Psoas muscle (tissue), 8 donors: ENCODE data around the gene ARHGAP12. TPM values are rescaled to one million over a fixed set of nuclear protein-coding genes. Genes with fewer than 3 reads are reported as not detected.

Experiments used
- ATAC-seq, 4 donors: fragments of 200-7000 bp; cut with Tn5 transposase; one replicate each; pipeline ENCODE4 v1.9.1; 2020; ENCODE audit warnings: moderate library complexity in 3 of 4, mild to moderate bottlenecking in 2 of 4
- DNase-seq, 2 donors: peaks; one replicate each; pipeline ENCODE4 v3.0.0-alpha.2; 2020
- H3K27ac ChIP-seq: fragments of 200-600 bp; one replicate; pipeline ENCODE4 v1.8.0; 2022
- H3K27me3 ChIP-seq, 3 donors: fragments of 200-600 bp in 1 of 3; one replicate each; pipeline versions ENCODE4 v1.6.1 to v1.8.0; 2013 to 2022; ENCODE audit warnings: low read length in 2 of 3, mild to moderate bottlenecking in 2 of 3, moderate library complexity in 1 of 3; ENCODE audit not compliant: insufficient read depth in 3 of 3
- H3K36me3 ChIP-seq, 2 donors: fragments of 200-600 bp in 1 of 2; one replicate each; pipeline versions ENCODE4 v1.6.1 to v1.8.0; 2013 to 2022; ENCODE audit warnings: low read depth in 1 of 2, mild to moderate bottlenecking in 1 of 2, moderate library complexity in 1 of 2; ENCODE audit not compliant: insufficient read depth in 1 of 2
- H3K4me1 ChIP-seq: fragments of 200-600 bp; one replicate; pipeline ENCODE4 v1.8.0; 2022
- H3K4me3 ChIP-seq: fragments of 200-600 bp; one replicate; pipeline ENCODE4 v1.8.0; 2022; ENCODE audit warnings: mild to moderate bottlenecking
- H3K9me3 ChIP-seq: fragments of 200-600 bp; one replicate; pipeline ENCODE4 v1.8.0; 2022
- CTCF ChIP-seq: fragments of 200-600 bp; IDR thresholded peaks from one replicate; pipeline ENCODE4 v1.8.0; 2022; ENCODE audit warnings: antibody characterized with exemption
- WGBS, 3 donors: extraction: QIAGEN DNeasy Blood & Tissue Kit; methylation state at CpG; one replicate each; pipeline versions ENCODE4 v1.1.6 to v1.1.7; 2013; 5-methylcytosine and 5-hydroxymethylcytosine counted together
- intact Hi-C, 2 donors: fragments of 100-400 bp; cut with DNase I; formaldehyde crosslinking; loops; one replicate each; pipeline versions ENCODE4 v1.11.0 to v1.14.2; 2022
- polyA plus RNA-seq, 3 donors: library from polyadenylated mRNA; stranded (reverse); fragments of 200-250 nt; gene quantifications; one replicate each; pipeline ENCODE4 v1.2.3, GENCODE V29; 2013
- total RNA-seq, 4 donors: library from RNA; stranded (reverse); fragmentation: NEBNext Ultra II Directional in 2 of 4; extraction: Animal tissue kit (Norgen Biotek cat#: 25700) in 2 of 4; gene quantifications; one replicate each; pipeline versions ENCODE4 v1.2.1 to v1.2.4, GENCODE V29; 2021 to 2023
- donor health status: healthy with polysubstance abuse.
- donor health status: DM: no; HTN: no; CAD: no; lungs with moderate emphysema.
- donor health status: Bipolar disorder and iron deficiency.
- donor health status: healthy.
- donor health status: DM: yes; HTN: yes; CAD: no.
- donor health status: DM: no; HTN: no; CAD: no.
- donor health status: DM: no; HTN: no; CAD: no.
- donor health status: DM: yes; HTN: yes; CAD: no.

Gene ARHGAP12
- total and polyA plus RNA-seq, 7 donors, result 8.2 to 18.2 (median 11.8) TPM

- DNase-seq (no peak), ATAC-seq (no peak)
- no peaks in the 10 kb centered on the region for H3K27me3 ChIP-seq
- H3K9me3 ChIP-seq, result no peaks in the 10 kb centered on the region
- no peak for TF ChIP-seq CTCF
- WGBS, 3 donors, result 10 to 28% (median 16%) methylated on average over 2 of the region's 2 CpGs
- no peak overlapping the region for H3K4me3 ChIP-seq
- H3K27ac ChIP-seq, result no peak overlapping the region
- no peaks in the 10 kb centered on the region for H3K36me3 ChIP-seq
- no peaks in the 10 kb centered on the region for H3K4me1 ChIP-seq
- intact Hi-C loops, result no loop called here
Observed at GRCh38 chr10:31952066-31952465, 23.4 kb upstream of the ARHGAP12 start.

- no peak for ATAC-seq
- Histone ChIP-seq H3K9me3 (no peaks in the 10 kb centered on the region), H3K27ac (no peak overlapping the region), H3K27me3 (no peaks in the 10 kb centered on the region), H3K36me3 (no peaks in the 10 kb centered on the region), H3K4me3 (no peak overlapping the region), H3K4me1 (no peaks in the 10 kb centered on the region)
- no peak for TF ChIP-seq CTCF
- intact Hi-C loops, result loop anchor here in 1 of 2 donors (5.0 kb wide), 1 partner anchor 87 kb away; no protein-coding TSS in a partner anchor
- WGBS, 3 donors, result 90 to 95% (median 92%) methylated on average over 3 of the region's 3 CpGs
- no peak for DNase-seq
Observed at GRCh38 chr10:31949266-31949665, 20.6 kb upstream of the ARHGAP12 start.

GRCh38 chr10:31948021-31948420, 19.4 kb upstream of the ARHGAP12 start:
- no peak overlapping the region for H3K27ac ChIP-seq
- H3K27me3 ChIP-seq, result no peaks in the 10 kb centered on the region
- no peaks in the 10 kb centered on the region for H3K4me1 ChIP-seq
- H3K4me3 ChIP-seq, result peak overlapping the region; percentile 27
- TF ChIP-seq CTCF, result no peak
- ATAC-seq (no peak), DNase-seq (no peak)
- 68 to 84% (median 75%) methylated on average over 7 of the region's 7 CpGs for WGBS, 3 donors
- H3K9me3 ChIP-seq, result no peaks in the 10 kb centered on the region
- H3K36me3 ChIP-seq, result no peaks in the 10 kb centered on the region
- intact Hi-C loops, result loop anchor here in 1 of 2 donors (5.0 kb wide), 1 partner anchor 86 kb away; no protein-coding TSS in a partner anchor

GRCh38 chr10:31947144-31947926, 18.7 kb upstream of the ARHGAP12 start:
- H3K4me3 ChIP-seq, result peak overlapping the region; percentile 27

More at GRCh38 chr10:31947144-31947926, 18.7 kb upstream of the ARHGAP12 start:
- no peaks in the 10 kb centered on the region for H3K36me3 ChIP-seq
- intact Hi-C loops, result loop anchor here in 1 of 2 donors (5.0 kb wide), 1 partner anchor 85 kb away; no protein-coding TSS in a partner anchor
- peak; percentile 47 to 84 (median 68) for ATAC-seq
- TF ChIP-seq CTCF, result peak; percentile 39
- H3K9me3 ChIP-seq, result no peaks in the 10 kb centered on the region
- H3K4me1 ChIP-seq, result no peaks in the 10 kb centered on the region
- no peak overlapping the region for H3K27ac ChIP-seq
- H3K27me3 ChIP-seq, result no peaks in the 10 kb centered on the region
- 53 to 58% (median 53%) methylated on average over 7 of the region's 7 CpGs for WGBS, 3 donors
- DNase-seq, result no peak
